ENCODE results near the gene OSBPL5. TPM values are rescaled to one million over a fixed set of nuclear protein-coding genes. Genes with fewer than 3 reads are reported as not detected.

Gene OSBPL5
- total and polyA plus RNA-seq, 3 experiments from 2014 or later = 2.6 to 8.5 (median 2.7) TPM

DNA sequence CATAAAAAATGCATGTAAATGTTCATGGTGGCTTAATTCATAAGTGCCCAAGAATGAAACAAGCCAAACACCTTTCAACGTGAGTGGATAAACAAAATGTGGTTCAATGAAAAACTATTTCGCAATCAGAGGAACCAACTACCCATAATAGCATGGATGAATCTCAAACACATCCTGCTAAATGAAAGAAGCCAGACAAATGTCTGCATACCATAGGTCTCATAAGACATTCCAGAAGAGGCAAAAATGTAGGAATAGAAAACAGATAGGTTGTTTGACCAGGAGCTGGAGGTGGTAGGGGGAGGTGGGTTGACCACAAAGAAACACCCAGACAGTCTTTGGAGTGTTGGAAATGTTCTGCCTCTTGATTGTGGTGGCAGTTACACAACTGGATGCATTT, 13.2 kb upstream of the OSBPL5 start:
- Mint-ChIP-seq H3K4me1 (no peaks in the 10 kb centered on the region), H3K36me3 (peaks cover 0 to 17% (median 2%) of the 10 kb centered on the region in 3 donors), H3K27me3 (peaks cover 6 to 22% of the 10 kb centered on the region in 2 donors), H3K27ac (no peak overlapping the region), H3K4me3 (no peak overlapping the region), H3K9me3 (peaks cover 10 to 20% (median 15%) of the 10 kb centered on the region in 5 donors)
- Histone ChIP-seq H3K27ac (ENCODE audit: low read depth, low read length) (no peak overlapping the region), H3K4me3 (ENCODE audit: low read length) (no peak overlapping the region), H3K36me3 (ENCODE audit: insufficient read depth, low read length) (no peaks in the 10 kb centered on the region), H3K27me3 (ENCODE audit: insufficient read depth, low read length, poor library complexity, severe bottlenecking) (no peaks in the 10 kb centered on the region), H3K4me1 (ENCODE audit: insufficient read depth, low read length) (no peaks in the 10 kb centered on the region), H3K9me3 (ENCODE audit: low read length) (peaks cover 9% of the 10 kb centered on the region)
- ChIA-PET POLR2A (no interaction called here), CTCF (no interaction called here)
- no peak for DNase-seq

DNA sequence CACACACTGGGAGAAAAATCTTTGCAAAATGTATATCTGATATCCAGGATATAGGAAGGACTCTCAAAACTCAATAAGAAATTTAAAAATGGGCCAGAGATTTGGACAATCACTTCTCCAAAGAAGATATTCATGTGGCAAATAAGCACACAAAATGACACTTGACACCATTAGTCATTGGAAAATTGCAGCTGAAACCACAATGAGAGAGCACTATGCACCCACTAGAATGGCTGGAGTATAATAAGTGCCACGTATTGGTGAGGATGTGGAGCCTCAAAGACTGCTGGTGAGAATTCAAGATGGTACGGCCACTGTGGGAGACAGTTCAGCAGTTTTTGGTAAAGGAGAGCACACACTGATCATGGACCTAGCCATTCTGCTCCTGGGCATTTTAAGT, 12.8 kb upstream of the OSBPL5 start:
- no peaks in the 10 kb centered on the region for H3K4me1 Mint-ChIP-seq
- H3K27me3 ChIP-seq (ENCODE audit: insufficient read depth, low read length, poor library complexity, severe bottlenecking) = no peaks in the 10 kb centered on the region
- no peak overlapping the region for H3K4me3 ChIP-seq (ENCODE audit: low read length)
- no peak overlapping the region for H3K27ac ChIP-seq (ENCODE audit: low read depth, low read length)
- no peak overlapping the region for H3K4me3 Mint-ChIP-seq
- no peaks in the 10 kb centered on the region for H3K4me1 ChIP-seq (ENCODE audit: insufficient read depth, low read length)
- POLR2A ChIA-PET = no interaction called here
- H3K9me3 ChIP-seq (ENCODE audit: low read length) = peaks cover 9% of the 10 kb centered on the region
- no peak overlapping the region for H3K27ac Mint-ChIP-seq
- DNase-seq = no peak
- H3K36me3 ChIP-seq (ENCODE audit: insufficient read depth, low read length) = no peaks in the 10 kb centered on the region
- H3K36me3 Mint-ChIP-seq = peaks cover 0 to 17% (median 2%) of the 10 kb centered on the region in 3 donors
- H3K27me3 Mint-ChIP-seq = peaks cover 6 to 22% of the 10 kb centered on the region in 2 donors
- peaks cover 10 to 20% (median 15%) of the 10 kb centered on the region in 5 donors for H3K9me3 Mint-ChIP-seq
- CTCF ChIA-PET = no interaction called here

DNA sequence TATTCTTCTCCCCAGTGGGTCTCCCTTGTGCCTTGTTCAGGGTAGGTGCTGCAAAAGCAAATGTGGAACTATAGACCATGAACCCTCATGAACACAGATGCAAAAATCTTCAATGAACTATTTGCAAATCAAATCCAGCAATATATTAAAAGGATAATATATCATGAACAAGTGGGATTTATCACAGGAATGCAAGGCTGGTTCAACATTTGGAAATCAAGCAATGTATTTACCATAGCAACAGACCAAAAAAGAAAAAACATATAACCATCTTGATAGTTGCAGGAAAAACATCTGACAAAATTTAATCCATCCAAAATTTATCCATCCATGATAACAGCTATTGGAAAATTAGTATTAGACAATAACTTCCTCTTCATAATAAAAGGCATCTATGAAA, 11.4 kb upstream of the OSBPL5 start:
- ChIA-PET CTCF (no interaction called here), POLR2A (no interaction called here)
- H3K36me3 ChIP-seq (ENCODE audit: insufficient read depth, low read length) = no peaks in the 10 kb centered on the region
- H3K36me3 Mint-ChIP-seq = peaks cover 0 to 17% (median 2%) of the 10 kb centered on the region in 3 donors
- DNase-seq = no peak
- H3K27me3 Mint-ChIP-seq = peaks cover 14 to 32% of the 10 kb centered on the region in 2 donors
- H3K27ac Mint-ChIP-seq = no peak overlapping the region
- H3K4me3 ChIP-seq (ENCODE audit: low read length) = no peak overlapping the region
- H3K27me3 ChIP-seq (ENCODE audit: insufficient read depth, low read length, poor library complexity, severe bottlenecking) = peaks cover 2% of the 10 kb centered on the region
- H3K27ac ChIP-seq (ENCODE audit: low read depth, low read length) = no peak overlapping the region
- H3K4me3 Mint-ChIP-seq = no peak overlapping the region
- peaks cover 9% of the 10 kb centered on the region for H3K9me3 ChIP-seq (ENCODE audit: low read length)
- no peaks in the 10 kb centered on the region for H3K4me1 Mint-ChIP-seq
- peaks cover 10 to 20% (median 15%) of the 10 kb centered on the region in 5 donors for H3K9me3 Mint-ChIP-seq
- no peaks in the 10 kb centered on the region for H3K4me1 ChIP-seq (ENCODE audit: insufficient read depth, low read length)

DNA sequence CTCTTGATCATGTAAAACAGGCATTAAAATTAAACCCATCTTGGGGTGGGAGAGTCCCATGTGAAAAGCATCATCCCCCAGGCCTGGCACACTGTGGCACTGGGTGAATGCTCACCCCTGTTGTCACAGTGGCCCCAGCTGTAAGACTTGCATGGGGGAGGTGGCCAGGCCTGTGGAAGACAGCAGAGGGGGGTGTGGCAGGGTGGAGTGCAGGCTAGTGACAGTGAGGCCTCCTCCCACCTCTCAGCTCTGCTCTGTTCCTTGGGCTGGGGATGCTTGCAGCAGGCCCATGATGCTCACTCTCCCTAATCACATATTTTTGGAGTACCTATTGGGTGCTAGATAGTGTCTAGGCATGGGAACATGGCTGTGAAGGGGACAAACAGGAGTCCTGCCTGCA, 10.1 kb upstream of the OSBPL5 start:
- Mint-ChIP-seq H3K9me3 (peaks cover 10 to 20% (median 15%) of the 10 kb centered on the region in 5 donors), H3K4me3 (no peak overlapping the region), H3K4me1 (peaks cover 0 to 1% (median 0%) of the 10 kb centered on the region in 3 donors), H3K36me3 (peaks cover 0 to 17% (median 2%) of the 10 kb centered on the region in 3 donors), H3K27ac (no peak overlapping the region), H3K27me3 (peaks cover 18 to 36% of the 10 kb centered on the region in 2 donors)
- H3K4me1 ChIP-seq (ENCODE audit: insufficient read depth, low read length) = no peaks in the 10 kb centered on the region
- ChIA-PET CTCF (no interaction called here), POLR2A (no interaction called here)
- peaks cover 9% of the 10 kb centered on the region for H3K9me3 ChIP-seq (ENCODE audit: low read length)
- H3K27ac ChIP-seq (ENCODE audit: low read depth, low read length) = no peak overlapping the region
- peaks cover 2% of the 10 kb centered on the region for H3K27me3 ChIP-seq (ENCODE audit: insufficient read depth, low read length, poor library complexity, severe bottlenecking)
- peak in 1 of 5 donors; percentile 12 for DNase-seq
- no peak overlapping the region for H3K4me3 ChIP-seq (ENCODE audit: low read length)
- H3K36me3 ChIP-seq (ENCODE audit: insufficient read depth, low read length) = no peaks in the 10 kb centered on the region

DNA sequence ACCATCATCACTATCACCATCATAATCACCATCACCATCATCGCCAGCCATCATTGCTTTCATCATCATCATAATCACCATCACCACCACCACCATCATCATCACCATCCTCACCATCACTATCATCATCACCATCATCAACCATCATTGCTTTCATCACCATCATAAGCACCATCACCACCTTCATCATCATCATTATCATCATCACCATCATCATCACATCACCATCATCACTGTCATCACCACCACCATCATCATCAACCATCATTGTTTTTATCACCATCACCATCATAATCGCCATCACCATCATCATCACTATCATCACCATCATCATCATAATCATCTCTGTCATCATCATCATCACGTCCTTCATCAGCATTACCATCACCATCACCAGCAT, 9.3 kb upstream of the OSBPL5 start:
- Mint-ChIP-seq H3K4me1 (peaks cover 5% of the 10 kb centered on the region in 3 donors), H3K4me3 (no peak overlapping the region), H3K27me3 (peaks cover 24 to 42% of the 10 kb centered on the region in 2 donors), H3K36me3 (peaks cover 0 to 17% (median 2%) of the 10 kb centered on the region in 3 donors), H3K27ac (no peak overlapping the region), H3K9me3 (peaks cover 10 to 20% (median 15%) of the 10 kb centered on the region in 5 donors)
- DNase-seq = no peak
- no peak overlapping the region for H3K4me3 ChIP-seq (ENCODE audit: low read length)
- H3K27ac ChIP-seq (ENCODE audit: low read depth, low read length) = no peak overlapping the region
- peaks cover 9% of the 10 kb centered on the region for H3K9me3 ChIP-seq (ENCODE audit: low read length)
- ChIA-PET POLR2A (no interaction called here), CTCF (no interaction called here)
- H3K36me3 ChIP-seq (ENCODE audit: insufficient read depth, low read length) = no peaks in the 10 kb centered on the region
- peaks cover 2% of the 10 kb centered on the region for H3K27me3 ChIP-seq (ENCODE audit: insufficient read depth, low read length, poor library complexity, severe bottlenecking)
- H3K4me1 ChIP-seq (ENCODE audit: insufficient read depth, low read length) = peaks cover 5% of the 10 kb centered on the region

DNA sequence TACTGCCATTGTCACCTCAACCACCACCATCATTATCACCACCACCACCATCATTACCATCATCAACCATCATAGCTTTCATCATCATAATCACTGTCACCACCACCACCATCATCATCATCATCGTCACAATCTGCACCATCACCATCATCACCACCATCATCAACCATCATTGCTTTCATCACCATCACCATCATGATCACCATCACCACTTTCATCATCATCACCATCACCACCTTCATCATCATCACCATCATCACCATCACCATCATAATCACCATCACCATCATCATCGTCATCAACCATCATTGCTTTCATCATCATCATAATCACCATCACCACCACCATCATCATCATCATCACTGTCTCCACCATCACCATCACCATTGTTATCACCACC, 8.7 kb upstream of the OSBPL5 start:
- no peak overlapping the region for H3K27ac Mint-ChIP-seq
- peaks cover 5% of the 10 kb centered on the region for H3K4me1 ChIP-seq (ENCODE audit: insufficient read depth, low read length)
- H3K27ac ChIP-seq (ENCODE audit: low read depth, low read length) = no peak overlapping the region
- H3K36me3 ChIP-seq (ENCODE audit: insufficient read depth, low read length) = no peaks in the 10 kb centered on the region
- CTCF ChIA-PET = no interaction called here
- peaks cover 24 to 47% of the 10 kb centered on the region in 2 donors for H3K27me3 Mint-ChIP-seq
- H3K9me3 ChIP-seq (ENCODE audit: low read length) = peaks cover 9% of the 10 kb centered on the region
- H3K36me3 Mint-ChIP-seq = peaks cover 0 to 17% (median 2%) of the 10 kb centered on the region in 3 donors
- peaks cover 7% of the 10 kb centered on the region for H3K27me3 ChIP-seq (ENCODE audit: insufficient read depth, low read length, poor library complexity, severe bottlenecking)
- H3K9me3 Mint-ChIP-seq = peaks cover 10 to 20% (median 15%) of the 10 kb centered on the region in 5 donors
- no peak for DNase-seq
- H3K4me3 Mint-ChIP-seq = no peak overlapping the region
- POLR2A ChIA-PET = no interaction called here
- H3K4me1 Mint-ChIP-seq = peaks cover 5 to 10% (median 9%) of the 10 kb centered on the region in 3 donors
- H3K4me3 ChIP-seq (ENCODE audit: low read length) = no peak overlapping the region

DNA sequence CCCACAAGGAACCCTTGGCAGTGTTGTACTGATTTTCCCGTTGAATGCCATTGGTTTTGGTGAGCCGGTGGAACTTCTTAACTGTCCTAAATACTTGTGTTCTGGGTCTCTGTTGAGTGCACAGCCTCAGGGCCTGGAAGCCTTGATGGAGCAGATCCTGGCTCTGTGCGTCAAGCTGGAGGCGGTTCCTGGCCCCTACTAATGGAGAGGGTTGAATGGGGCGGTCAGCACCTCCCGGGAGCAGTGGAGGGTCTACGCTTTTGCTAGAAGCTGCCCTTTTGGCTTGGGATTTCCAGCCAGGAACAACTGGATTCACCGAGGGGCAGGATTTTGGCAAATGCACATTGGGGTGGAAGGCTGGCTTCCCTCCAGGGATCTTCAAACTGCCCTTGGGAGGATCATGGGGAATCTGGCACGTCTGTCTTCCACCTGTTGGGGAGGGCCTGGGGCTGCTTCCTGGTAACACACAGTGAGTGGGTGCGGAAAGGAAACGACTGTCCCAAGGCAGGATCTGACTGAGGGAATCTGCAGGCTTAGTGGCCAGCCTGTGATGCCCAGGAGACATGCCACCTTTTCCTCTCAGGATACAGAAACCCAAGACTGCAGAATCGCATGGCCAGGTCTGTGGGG, 6.9 kb upstream of the OSBPL5 start:
- peak overlapping the region in 1 of 8 donors; percentile 19 for H3K27ac Mint-ChIP-seq
- Histone ChIP-seq H3K36me3 (ENCODE audit: insufficient read depth, low read length) (no peaks in the 10 kb centered on the region), H3K27ac (ENCODE audit: low read depth, low read length) (no peak overlapping the region), H3K27me3 (ENCODE audit: insufficient read depth, low read length, poor library complexity, severe bottlenecking) (peaks cover 7% of the 10 kb centered on the region), H3K4me1 (ENCODE audit: insufficient read depth, low read length) (peaks cover 5% of the 10 kb centered on the region), H3K9me3 (ENCODE audit: low read length) (peaks cover 9% of the 10 kb centered on the region), H3K4me3 (ENCODE audit: low read length) (no peak overlapping the region)
- peaks cover 0 to 12% (median 2%) of the 10 kb centered on the region in 3 donors for H3K36me3 Mint-ChIP-seq
- DNase-seq = peak in 1 of 5 donors; percentile 17
- H3K4me3 Mint-ChIP-seq = no peak overlapping the region
- peaks cover 5 to 10% (median 9%) of the 10 kb centered on the region in 3 donors for H3K4me1 Mint-ChIP-seq
- peaks cover 25 to 45% of the 10 kb centered on the region in 2 donors for H3K27me3 Mint-ChIP-seq
- peaks cover 7 to 18% (median 15%) of the 10 kb centered on the region in 5 donors for H3K9me3 Mint-ChIP-seq
- ChIA-PET CTCF (no interaction called here), POLR2A (no interaction called here)

DNA sequence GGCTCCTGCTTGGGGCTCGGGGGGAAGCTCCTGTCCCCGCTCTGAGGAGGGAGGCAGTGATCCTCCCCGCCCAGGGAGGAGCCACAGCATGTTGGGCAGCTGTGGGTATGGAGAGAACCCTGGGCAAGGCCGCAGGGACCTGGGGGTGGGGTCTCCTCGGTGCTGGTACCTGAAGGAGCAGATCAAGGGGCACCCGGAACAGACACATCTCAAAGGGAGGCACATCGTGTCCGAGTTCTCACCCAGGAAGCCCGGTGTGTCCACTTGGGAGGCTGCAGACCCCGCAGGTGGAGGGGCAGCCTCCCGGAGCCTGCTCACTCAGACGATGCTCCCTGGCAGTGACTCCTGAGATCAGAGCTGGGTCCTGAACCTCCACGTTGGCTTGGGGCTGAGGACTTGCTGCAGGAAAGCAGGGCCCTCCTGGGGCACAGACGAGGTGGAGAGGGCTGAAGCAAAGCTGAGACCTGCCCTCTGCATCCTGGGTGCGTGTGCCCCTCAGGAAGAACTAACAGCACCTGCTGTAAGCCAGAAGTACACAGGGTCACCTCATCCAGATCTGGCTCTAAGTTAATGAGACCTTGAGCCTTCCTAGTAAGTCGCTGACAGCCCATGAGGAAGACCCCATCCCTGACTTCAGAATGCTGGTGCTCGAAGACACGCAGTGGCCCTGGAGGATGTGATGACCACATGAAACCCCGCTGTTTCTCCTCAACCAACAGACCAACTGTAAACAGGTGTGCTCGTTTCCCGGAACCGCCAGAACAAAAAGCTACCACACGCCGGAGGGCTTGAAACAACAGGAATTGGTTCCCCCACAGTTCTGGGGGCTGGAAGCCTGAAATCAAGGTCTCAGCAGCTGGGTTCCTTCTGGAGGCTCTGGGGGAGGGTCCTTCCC, 5.9 kb upstream of the OSBPL5 start:
- peaks cover 9% of the 10 kb centered on the region for H3K4me1 ChIP-seq (ENCODE audit: insufficient read depth, low read length)
- no peaks in the 10 kb centered on the region for H3K36me3 ChIP-seq (ENCODE audit: insufficient read depth, low read length)
- no peak overlapping the region for H3K27ac ChIP-seq (ENCODE audit: low read depth, low read length)
- peaks cover 0 to 7% (median 2%) of the 10 kb centered on the region in 3 donors for H3K36me3 Mint-ChIP-seq
- H3K27me3 ChIP-seq (ENCODE audit: insufficient read depth, low read length, poor library complexity, severe bottlenecking) = peaks cover 7% of the 10 kb centered on the region
- H3K4me1 Mint-ChIP-seq = peaks cover 5 to 10% (median 9%) of the 10 kb centered on the region in 3 donors
- peaks cover 25 to 43% of the 10 kb centered on the region in 2 donors for H3K27me3 Mint-ChIP-seq
- peaks cover 0 to 8% (median 7%) of the 10 kb centered on the region in 5 donors for H3K9me3 Mint-ChIP-seq
- H3K4me3 Mint-ChIP-seq = no peak overlapping the region
- peak in 2 of 5 donors; percentile 36 to 44 for DNase-seq
- no peak overlapping the region for H3K4me3 ChIP-seq (ENCODE audit: low read length)
- CTCF ChIA-PET = no interaction called here
- H3K9me3 ChIP-seq (ENCODE audit: low read length) = peaks cover 4% of the 10 kb centered on the region
- H3K27ac Mint-ChIP-seq = no peak overlapping the region
- POLR2A ChIA-PET = no interaction called here

All from CD8-positive, alpha-beta memory T cell (primary cell).